NOMO-1 (cell line): ENCODE results near the gene AGPAT2.

Source experiments
- DNase-seq, 2 experiments: peaks; one replicate each; lab custom pipeline; 2025; ENCODE audit not compliant: unreplicated experiment in 2 of 2; lab: John Stamatoyannopoulos, UW

Gene AGPAT2

DNA sequence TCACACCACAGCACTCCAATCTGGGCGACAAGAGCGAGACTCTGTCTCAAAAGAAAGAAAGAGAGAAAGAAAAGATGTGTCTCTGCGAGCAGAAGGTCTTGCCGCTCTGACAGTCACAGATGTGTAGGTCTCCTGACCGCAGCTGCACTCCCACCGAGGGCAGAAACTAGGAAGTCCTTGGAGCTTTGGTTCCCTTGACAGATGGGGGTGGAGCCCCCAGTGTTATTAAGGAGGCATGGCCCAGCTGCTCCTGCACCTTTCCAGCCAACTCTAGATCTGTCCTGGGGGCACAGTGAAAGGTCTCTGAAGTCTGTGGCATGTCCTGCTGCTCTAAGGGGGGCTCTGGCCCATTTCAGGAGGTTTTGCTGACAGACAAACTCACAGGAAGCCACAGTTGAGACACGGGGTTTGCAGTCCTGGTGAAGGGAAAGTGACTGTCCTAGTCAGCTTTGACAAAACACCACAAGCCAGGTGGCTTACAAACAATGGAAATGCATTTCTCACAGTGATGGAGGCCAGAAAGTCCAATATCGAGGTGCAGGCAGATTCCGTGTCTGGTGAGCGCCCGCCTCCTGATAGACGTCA lies 16.1 kb upstream of the AGPAT2 start:
- peak; percentile 88 to 89 for DNase-seq

DNA sequence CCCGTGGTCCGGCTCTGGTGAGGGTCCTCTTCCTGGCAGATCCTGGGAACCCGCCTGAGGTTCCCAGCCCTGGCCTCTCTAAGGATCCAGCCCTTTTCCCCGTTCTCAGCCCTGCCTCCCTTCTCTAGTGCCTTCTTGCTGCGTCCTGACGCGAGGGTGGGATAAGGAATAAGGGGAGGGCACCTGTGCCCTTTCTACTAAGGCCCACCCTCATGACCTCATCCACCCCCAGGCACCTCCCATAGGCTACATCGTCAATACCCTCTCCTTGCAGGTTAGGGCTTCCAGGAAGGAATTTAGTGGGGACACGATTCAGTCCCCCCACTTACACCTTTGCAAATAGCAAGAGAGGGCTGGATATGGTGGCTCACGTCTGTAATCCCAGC lies 14.4 kb upstream of the AGPAT2 start:
- no peak for DNase-seq

GRCh38 chr9:136700959-136701667 lies 13.9 kb upstream of the AGPAT2 start:
- DNase-seq = peak in 1 of 2 experiments; percentile 41

GRCh38 chr9:136700304-136700703 lies 13.0 kb upstream of the AGPAT2 start:
- DNase-seq = no peak

DNA sequence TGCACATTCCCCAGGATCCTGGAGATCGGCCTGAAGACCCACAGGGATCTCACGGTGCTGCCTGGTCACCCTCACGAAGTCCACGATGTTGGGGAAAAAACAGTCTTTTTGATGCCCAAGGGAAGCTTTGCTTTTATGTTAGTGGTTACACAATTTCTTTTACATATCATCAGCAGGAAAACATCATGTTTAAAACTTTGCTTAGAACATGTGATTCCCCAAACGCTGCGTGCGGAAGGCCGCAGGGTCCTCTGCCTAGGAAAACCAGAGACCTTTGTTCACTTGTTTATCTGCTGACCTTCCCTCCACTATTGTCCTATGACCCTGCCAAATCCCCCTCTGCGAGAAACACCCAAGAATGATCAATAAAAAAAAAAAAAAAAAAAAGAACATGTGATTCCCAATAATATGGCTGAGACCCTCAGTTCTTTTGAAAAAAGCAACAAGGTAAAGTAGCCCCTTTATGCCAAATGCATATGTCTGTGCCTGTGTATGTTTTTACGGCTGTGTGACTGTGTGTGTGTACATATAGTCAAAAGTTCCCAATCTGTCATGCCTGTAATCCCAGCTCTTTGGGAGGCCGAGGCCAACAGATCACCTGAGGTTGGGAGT lies 11.5 kb upstream of the AGPAT2 start:
- no peak for DNase-seq

GRCh38 chr9:136697821-136698526 lies 10.7 kb upstream of the AGPAT2 start:
- DNase-seq = peak; percentile 74 to 95

DNA sequence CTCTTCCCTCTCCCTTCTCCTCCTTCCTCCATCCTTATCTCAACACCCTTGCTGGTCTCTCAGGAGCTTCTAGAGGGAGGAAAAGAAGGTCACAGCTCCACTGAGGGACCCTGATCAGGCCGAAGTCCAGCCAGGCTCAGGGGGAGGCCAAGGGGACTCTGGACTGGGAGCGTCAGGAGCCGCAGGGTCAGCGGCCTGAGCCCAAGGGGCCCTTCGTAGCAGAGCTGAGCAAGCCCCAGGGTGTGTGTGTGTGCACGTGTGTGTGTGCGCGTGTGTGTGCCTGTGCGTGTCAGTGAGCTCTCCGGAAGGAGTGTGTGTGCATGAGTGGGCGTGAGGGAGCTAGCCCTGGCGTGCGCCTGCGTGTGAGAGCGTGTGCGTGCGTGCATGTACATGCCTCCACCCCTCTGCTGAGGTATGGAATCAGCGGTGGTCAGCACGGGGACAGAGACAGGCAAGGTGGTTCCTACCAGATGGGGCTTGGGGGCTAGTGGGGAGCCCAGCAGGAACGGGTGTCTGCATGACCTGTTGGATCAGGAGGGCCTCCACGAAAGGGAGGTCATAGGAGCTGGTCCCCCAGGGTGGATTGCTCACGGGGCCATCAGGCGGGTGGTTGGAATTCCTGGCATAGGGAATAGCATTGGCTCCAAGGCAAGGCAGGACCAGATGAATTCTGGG lies 10.0 kb upstream of the AGPAT2 start:
- DNase-seq = peak in 1 of 2 experiments; percentile 47

- DNase-seq = no peak
These were observed 9.2 kb upstream of the AGPAT2 start for GRCh38 chr9:136696502-136696901.

DNA sequence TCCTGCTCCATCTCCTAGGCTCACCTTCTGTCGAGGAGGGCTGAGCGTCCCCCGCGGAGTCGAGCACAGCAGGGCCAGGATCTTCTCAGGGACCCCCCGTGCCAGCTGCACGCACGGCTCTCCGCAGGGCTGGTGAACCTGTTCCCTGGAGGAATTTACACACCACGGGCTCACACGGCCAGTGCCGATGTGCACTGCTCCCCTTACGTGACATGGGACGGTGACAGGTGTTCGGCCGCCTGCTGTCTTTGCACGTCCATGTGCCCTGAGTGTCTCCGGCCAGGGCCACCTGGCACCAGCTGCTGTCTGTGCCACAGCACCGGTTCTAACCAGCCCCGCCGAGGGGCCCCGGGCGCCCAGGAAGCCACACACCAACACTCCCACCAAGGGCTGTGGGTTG lies 8.7 kb upstream of the AGPAT2 start:
- DNase-seq = no peak

- DNase-seq = no peak
These were observed 8.2 kb upstream of the AGPAT2 start for GRCh38 chr9:136695435-136695895.

- DNase-seq = no peak
These were observed 7.6 kb upstream of the AGPAT2 start for GRCh38 chr9:136694872-136695247.

DNA sequence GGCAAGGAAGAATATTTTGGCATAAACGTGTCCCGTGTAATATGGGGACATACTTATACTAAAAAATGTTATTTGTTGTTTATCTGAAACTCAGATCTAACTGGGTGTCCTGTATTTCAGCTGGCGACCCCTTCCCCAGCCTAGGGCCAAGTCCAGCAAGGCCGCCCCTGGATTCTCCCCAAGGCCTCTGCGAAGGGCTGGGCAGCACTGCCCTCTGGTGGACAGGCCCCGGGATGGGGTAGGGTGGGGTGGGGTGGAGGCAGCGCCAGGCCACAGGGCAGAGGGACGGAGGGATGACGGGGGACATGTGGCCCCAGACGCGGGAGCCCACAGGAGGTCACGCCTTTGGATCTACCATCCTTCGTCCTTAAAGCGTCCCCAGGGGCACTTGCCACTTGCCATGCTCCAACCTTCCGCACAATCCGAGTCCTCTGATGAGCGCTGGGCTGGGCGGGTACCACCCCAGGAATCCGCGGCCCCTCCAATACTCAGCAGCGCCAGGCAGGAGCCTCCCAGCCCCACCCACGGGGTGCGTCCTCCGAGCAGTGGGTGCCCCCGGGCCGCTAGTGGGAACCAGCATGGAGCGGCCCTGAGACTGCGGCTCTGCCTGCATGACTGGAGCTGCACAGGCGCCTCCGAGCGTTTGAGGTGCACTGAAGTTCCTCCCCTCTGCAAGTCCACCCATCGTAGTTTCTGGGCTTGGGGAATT lies 7.1 kb upstream of the AGPAT2 start:
- DNase-seq = peak; percentile 51 to 68

DNA sequence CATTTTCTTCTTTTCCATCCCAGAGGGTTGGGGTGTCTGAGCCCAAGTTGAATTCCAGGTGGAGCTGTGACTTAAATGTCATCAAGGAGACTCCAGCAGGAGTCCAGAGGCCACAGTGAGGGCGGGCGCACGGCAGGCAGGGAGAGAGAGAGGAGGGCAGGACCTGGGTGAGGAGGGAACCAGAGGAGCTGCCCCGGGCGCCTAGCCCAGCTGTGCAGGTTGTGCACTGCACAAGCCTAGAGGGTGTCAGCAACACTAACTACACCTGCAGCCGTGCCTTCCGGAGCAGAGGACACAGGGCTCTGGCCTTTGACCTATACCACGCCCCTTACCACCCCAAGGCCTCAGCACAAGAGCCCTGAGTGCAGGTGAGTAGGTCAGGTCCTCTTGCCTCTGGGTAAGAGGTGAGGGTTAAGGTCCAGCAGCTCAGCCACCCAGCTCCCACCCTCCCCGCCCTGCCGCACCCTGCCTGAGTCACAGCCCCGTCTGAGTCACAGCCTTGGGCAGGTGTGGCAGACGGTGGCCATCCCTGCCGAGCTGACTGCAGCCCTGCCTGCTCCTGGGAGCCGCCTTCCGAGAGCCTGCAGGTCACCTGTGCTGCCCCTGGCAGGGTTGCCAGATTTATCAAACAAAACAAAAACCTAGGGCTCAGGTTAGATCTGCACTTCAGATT lies 6.4 kb upstream of the AGPAT2 start:
- DNase-seq = no peak

- DNase-seq = no peak
These were observed 5.9 kb upstream of the AGPAT2 start for GRCh38 chr9:136693135-136693489.

DNA sequence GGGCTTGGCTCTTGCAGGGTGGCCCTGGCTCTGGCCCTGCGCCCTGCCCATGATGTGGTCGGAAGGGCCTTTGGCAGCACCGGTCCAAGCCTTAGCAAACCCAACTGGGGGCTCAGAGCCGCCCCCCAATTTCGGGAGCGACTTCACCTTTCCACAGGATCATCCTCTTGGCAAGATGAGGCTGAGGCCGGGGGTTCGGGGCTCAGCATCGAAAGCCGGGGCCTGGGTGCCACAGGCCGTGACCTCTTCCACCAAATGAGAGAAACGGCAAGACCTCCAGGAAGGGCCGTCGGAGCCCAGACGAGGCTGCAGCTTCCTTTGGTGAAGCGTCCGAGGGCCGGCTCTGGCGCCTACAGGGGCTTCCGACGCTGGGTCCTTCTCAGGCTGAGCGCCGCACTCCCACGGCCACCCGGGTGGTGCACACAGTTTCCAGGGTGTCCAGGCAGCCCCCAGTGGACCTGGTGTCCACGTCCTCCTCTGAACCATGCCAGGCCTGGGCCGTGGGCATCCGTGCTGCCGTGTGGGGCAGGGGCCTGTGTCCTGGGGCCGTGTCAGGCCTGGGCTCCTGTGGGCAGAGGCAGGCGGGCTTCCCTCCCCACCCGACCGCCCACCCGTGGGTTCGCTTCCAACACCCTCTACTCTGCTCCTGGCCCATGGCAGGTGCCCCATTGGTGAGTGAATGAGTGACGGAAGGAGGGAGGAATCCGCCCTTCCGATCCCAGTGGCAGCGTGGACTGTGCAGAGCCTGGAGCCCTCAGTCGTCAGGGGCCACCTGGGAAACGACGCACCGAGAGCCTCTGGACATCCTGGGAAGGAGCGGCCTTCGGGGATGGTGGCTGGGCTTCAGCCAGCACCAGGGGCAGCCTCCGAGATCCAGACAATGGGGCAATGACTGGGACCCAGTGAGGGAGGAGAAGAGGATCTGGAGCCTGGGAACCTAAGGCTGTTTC lies 5.2 kb upstream of the AGPAT2 start:
- no peak for DNase-seq

DNA sequence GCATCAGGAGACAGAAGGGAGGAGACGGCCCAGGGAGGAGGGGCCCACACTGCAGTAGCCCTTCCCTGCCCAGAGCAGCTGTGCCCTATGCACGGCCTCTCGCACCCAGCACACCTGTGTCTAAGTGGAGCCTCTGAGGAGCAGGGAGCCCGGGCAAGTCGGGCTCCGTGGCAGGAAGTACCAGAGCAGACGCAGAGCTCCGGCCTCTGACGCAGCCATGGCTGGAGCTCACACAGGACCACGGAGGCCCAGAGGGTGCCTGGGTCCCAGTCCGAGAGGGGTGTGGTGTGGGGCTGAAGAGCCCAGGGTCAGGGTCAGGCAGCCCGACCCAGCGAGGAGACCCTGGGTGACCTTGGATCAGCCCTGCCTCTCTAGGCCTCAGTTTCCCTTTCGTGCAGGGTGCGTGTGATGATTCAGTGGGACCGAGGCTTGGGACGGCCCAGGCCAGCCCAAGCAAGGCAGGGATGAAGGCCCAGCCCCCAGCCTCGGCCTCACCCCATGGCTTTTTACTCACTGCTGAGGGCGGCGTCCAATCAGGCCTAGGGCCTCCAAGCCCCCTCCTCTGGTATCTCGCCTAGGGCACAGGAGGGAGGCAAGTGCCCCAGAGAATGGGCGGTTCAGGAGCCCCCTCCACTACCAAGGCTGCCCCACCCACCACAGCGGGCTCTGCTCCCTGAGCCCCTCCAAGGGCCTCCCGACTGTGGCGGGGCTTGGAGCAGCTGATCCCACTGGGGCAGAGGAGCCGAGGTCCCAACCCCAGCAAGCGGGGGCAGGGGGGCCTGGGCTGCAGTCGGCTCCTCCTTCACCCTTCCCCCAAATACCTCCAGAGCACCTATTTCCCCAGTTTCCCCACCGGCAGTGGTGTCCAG lies 4.3 kb upstream of the AGPAT2 start:
- DNase-seq = no peak

GRCh38 chr9:136690806-136691261 lies 3.6 kb upstream of the AGPAT2 start:
- DNase-seq = no peak
